HG02938 (cell line): ENCODE measurements around the gene DRICH1.
"Not testable (repeated sequence)": the region's sequence is repeated elsewhere in the genome, so short reads cannot be mapped to it uniquely, and the experiment has no call there.

Experiments used
- ATAC-seq: cut with Tn5 transposase; IDR thresholded peaks from one replicate; pipeline ENCODE4 v1.9.1; 2021; ENCODE audit warnings: mild to moderate bottlenecking, moderate library complexity; ENCODE audit not compliant: unreplicated experiment

Gene DRICH1

GRCh38 chr22:23603266-23603665, 28.9 kb downstream of the DRICH1 start:
- no peak for ATAC-seq

- no peak for ATAC-seq
Observed at GRCh38 chr22:23598805-23599518, 33.2 kb downstream of the DRICH1 start.

DNA sequence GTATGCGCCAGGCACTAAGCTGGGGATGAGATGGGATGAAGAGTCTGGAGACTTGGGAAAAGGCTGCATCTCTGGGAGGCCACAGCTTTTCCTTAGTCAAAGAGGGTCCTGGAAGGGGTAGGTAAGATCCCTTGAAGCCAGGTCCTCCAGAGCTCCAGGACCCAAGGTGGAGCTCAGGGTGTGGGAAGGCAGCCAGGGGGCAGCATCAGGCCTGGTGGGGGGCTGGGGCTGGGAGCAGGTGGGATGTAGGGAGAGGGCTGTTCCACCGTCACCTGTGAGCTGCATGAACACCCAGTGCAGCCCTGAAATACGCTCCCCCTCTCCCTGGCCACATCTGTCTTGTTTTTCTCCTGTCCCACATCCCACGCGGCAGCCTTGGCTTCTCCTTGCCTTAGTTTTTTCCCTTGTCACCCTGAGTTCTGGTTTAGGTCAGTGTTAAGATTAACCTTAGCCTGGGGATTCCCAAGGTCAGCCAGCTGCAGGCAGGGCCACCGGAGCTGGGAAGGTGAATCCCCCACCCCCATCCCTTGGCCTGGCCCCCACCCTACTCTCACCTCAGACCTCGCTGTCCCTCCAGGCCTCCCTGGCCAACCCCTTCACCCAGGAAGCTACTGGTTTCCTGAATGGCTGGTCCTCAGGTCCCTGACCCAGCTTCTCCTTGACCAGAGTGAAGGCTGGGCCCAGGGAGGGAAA, 34.4 kb downstream of the DRICH1 start:
- not testable (repeated sequence) for ATAC-seq

- ATAC-seq: not testable (repeated sequence)
Observed at GRCh38 chr22:23595904-23596303, 36.2 kb downstream of the DRICH1 start.

DNA sequence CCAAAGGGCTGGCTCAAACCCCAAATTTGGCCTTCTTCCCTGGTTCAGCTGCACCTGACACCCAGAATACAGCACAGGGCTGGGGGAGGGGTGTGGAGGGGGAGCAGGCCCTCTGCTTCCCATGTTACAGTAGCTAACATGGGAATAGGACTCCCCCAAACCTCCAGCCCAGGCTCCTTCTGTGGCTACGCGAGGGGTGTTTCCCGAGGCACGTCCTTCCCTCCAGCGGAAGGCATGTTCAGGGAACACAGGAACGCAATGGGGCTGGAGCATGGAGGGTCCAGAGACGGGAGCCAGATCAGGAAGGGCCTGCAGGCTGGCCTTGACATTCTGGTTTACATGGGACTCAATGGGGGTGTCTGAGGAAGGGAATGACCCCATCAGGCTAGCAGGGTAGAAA, 40.3 kb downstream of the DRICH1 start:
- ATAC-seq: no peak

DNA sequence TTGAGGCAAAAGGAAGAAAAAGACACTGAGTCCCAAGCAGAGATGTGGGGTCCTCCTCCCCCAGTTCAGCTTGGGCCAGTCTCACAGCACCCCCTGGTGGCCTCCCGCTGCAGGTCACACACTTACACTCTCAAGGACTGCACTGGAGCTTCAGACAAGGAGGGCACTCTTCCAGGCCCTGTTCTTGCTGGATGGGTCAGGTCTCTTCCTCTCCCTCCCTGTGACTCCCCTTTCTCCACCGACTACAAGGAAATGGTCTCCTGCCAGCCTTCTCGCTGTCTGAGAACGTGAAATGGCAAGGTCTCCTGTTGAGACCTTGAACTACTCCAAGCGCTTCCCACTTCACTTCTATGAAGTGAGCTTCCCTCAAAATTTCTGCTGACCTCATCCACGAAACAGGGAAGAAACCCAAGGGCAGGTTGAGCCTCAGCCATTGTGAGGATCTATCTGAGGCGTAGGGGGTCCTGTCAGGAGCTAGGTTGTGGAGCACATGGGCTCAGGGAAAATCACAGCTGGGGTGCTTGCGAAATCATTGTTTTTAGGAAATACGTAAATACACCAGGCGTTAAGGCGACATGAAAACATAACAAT, 40.8 kb downstream of the DRICH1 start:
- no peak for ATAC-seq

GRCh38 chr22:23583836-23584235, 48.3 kb downstream of the DRICH1 start:
- no peak for ATAC-seq

DNA sequence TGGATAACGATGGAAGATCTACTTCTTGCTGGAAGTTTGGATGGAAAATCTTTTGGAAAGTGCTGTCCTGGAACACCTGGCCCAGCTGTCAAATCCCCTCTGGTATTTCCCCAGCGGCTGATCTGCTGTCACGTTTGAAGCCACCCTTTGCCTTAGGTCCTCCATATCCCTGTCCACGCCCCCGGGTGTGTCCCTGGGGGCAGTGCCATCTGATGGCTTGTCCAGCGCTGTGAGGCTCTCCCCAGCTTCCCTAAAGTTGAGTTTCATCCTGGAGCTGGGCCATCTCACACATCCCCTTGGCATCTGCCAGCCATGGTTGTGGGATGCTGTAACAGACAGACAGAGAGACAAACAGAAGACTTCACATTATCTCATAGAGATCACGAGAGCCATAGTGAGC, 49.0 kb downstream of the DRICH1 start:
- no peak for ATAC-seq

DNA sequence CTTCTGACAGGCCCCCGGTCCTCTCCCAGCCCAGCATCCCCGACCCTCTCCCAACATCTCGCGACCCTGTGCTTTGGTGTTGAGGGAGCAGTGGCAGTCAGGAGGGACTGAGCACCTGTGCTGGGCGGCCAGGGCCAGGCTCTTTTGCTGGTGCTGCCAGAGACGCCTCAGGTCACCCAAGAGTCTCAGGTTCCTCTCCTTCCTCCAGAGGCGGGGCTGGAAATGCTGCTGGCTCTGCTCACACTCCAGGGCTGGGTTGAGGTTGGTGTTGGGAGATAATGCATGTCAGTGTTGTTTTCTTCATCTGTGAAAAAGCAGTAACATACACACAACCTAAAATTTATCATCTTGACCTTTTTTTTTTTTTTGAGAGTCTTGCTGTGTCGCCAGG, 50.9 kb downstream of the DRICH1 start:
- no peak for ATAC-seq

GRCh38 chr22:23580576-23581259, 51.4 kb downstream of the DRICH1 start:
- no peak for ATAC-seq

DNA sequence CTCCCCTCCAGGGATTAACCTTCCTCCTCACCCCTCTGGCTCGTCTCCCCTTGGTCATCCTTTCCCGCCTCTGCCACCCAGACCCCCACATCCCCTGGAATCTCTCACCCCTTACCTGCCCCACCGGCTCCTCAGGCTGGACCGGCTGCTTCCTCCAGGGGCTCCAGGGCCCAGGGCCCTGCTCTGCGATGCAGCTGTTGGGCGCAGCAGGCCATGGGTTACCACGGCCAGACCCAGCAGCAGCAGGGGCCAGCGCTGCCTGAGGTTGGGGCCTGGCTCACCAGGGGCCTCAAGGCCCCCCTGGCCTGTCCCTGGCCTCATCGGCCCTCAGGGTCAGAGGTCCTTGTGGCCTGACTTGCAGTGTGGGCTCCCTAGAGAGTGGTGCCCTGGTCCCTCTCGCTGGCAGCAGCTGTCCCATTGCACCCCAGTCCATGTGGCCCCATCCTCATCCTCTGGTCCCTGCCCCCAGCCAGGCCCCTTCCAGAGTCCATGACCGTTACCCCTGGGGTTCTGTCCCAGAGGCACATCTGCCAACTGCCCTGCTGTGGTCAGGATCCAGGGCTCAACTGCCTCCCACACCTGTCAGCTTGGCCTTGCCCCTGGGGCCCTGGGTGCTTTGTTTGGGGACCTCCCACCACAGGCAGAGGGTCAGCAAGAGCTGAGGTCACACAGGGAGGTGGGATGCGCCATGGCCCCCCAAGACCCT, 52.1 kb downstream of the DRICH1 start, which contains the start of gene IGLL1:
TSS of gene IGLL1 (minus strand) at position 421 of the 706 bp plus-strand sequence. CDS start at position 321, 100 bp downstream.
- no peak for ATAC-seq

DNA sequence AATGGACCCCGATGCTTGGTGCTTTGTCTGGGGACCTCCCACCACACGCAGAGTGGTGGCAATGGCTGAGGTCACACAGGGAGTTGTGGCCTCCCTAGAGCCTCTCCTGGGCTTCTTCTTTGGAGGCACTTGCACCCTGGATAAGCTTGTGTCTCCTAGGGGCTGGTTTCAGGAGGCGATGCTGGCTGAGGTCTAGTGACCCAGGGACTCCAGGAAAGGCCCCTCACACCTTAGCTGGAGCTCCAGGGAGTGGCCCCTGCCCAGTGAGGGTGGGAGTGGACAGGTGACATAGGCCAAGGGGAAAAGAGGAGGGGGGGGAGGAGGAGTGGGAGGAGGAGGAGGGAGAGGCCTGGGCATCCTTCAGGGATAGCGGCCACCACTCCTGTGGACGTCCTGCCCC, 52.8 kb downstream of the DRICH1 start:
- ATAC-seq: no peak

- ATAC-seq: no peak
Observed at GRCh38 chr22:23578306-23578705, 53.8 kb downstream of the DRICH1 start.

GRCh38 chr22:23576681-23577080, 55.4 kb downstream of the DRICH1 start:
- no peak for ATAC-seq

DNA sequence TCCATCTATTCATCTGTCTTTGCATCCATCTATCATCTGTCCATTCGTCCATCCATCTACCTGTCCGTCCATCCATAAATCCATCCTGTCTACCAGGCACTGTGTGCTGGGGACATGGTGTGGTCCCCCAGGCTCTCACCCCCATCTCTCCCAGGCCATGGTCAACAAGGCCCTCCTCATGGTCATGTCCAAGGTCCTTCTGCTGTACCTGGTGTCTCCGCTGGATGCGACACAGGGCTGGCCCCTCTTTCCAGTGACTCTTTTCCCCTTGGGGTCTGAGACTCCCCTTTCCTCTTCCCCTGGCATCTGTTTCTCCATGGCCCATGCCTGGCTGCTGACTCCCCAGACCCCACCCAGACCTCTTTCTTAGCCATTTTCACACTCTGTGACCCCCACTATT, 56.5 kb downstream of the DRICH1 start:
- no peak for ATAC-seq

DNA sequence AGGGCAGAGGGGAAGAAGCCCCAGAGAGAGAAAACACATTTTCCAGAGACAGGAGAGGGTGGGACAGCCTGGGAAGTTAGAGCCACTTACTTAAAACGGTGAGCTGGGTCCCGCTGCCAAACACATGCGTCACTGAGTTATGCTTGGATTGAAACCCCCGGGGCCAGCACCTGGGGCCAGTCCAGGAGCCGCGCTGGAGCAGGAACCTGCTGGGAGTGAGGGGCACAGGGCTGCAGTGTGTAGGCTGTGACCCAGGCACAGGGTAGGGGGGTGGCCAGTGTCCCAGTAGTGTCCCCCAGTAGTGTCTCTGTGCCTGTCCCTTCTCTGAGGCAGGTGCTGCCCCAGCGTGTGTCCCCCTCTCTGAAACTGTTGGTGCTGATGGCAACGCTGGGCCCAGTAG, 57.2 kb downstream of the DRICH1 start:
- ATAC-seq: no peak

GRCh38 chr22:23574371-23574811, 57.7 kb downstream of the DRICH1 start:
- ATAC-seq: no peak

DNA sequence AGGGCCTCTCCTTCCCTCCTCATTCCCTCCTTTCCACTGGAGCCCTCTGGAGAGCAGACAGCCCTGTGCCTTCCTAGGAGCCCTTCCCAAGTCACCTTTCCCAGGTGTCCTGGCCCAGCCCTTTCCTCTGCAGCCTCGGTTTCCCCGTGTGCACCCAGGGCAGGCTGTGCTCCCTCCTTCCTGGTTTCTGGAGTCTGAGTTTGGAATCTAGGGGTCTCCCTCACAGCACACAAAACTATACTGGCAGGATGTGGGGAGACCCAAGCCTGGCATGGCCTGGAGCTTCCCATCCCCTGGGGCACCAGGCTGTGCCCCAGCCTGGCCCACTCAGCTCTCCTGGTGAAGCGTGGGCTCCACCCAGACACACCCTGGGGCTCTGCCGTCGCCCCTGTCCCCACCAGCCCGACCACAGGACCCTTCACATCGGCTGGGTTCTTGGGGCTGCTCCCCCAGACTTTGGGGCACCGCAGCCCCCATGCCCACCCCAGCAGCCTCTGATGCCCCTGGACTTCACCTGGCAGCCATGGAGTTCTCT, 58.4 kb downstream of the DRICH1 start:
- ATAC-seq: not testable (repeated sequence)

DNA sequence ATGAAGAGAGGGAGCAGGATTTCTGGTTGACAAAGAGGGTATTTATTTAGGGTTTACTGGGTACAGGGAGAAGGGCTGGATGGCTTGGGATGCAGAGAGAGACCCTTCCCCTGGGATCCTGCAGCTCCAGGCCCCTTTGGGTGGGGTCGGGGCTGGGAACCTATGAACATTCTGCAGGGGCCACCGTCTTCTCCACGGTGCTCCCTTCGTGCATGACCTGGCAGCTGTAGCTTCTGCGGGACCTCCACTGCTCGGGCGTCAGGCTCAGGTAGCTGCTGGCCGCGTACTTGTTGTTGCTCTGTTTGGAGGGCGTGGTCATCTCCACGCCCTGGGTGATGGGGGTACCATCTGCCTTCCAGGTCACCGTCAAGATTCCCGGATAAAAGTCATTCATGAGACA, 59.0 kb downstream of the DRICH1 start:
- ATAC-seq: not testable (repeated sequence)

DNA sequence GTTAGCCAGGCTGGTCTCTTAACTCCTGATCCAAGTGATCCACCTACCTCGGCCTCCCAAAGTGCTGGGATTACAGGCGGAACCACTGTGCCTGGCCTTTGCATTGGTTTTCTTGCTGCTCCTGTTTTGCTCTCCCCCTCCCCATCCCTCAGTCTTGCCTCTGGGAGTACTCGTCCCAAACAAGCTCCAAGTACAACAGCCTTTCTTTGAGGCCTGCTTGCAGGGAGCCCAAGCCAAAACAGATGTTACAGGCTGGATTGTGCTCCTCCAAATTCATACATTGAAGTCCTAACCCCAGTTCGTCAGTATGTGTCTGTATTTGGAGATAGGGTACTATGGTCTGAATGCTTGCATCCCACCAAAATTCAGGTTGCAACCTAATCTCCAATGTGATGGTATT, 60.6 kb downstream of the DRICH1 start:
- no peak for ATAC-seq

- no peak for ATAC-seq
Observed at GRCh38 chr22:23570681-23571080, 61.4 kb downstream of the DRICH1 start.
